Measurements from ENCODE around the gene MARK2. TPM values are rescaled to one million over a fixed set of nuclear protein-coding genes. Genes with fewer than 3 reads are reported as not detected.

Gene MARK2
- polyA plus RNA-seq, 1 donor (not counting 4 experiments of a cell fraction or from before 2014, with no cell fraction given): 20.8 TPM

- DNase-seq (ENCODE audit: low read depth, low spot score) (no peak), FAIRE-seq (no peak)
- Histone ChIP-seq H3K4me1 (ENCODE audit: control insufficient read depth, extremely low read depth, insufficient read depth, low read length) (peaks cover 28% of the 10 kb centered on the region), H3K9me1 (ENCODE audit: control insufficient read depth, extremely low read depth, insufficient read depth, low read length) (peaks cover 8% of the 10 kb centered on the region), H3K9ac (ENCODE audit: control insufficient read depth, extremely low read depth, insufficient read depth, low read length) (no peak overlapping the region), H3K79me2 (ENCODE audit: control insufficient read depth, insufficient read depth, low read length) (peaks cover 86% of the 10 kb centered on the region), H3K4me2 (ENCODE audit: control insufficient read depth, extremely low read depth, insufficient read depth, low read depth, low read length) (no peak overlapping the region), H3K4me3 (ENCODE audit: control insufficient read depth in 2 of 3, extremely low read depth in 1 of 3, insufficient read depth in 2 of 3, low read depth in 1 of 3, low read length in 3 of 3) (no peak overlapping the region), H4K20me1 (ENCODE audit: control insufficient read depth, extremely low read depth, insufficient read depth, low read length) (peaks cover 19% of the 10 kb centered on the region), H2AFZ (ENCODE audit: control insufficient read depth, low read length) (no peak overlapping the region), H3K36me3 (ENCODE audit: control insufficient read depth in 2 of 2, extremely low read depth in 1 of 2, insufficient read depth in 2 of 2, low read length in 2 of 2) (peaks cover 5 to 11% of the 10 kb centered on the region in 2 experiments), H3K27me3 (ENCODE audit: control insufficient read depth, extremely low read depth, insufficient read depth, low read length) (no peaks in the 10 kb centered on the region), H3K27ac (ENCODE audit: control insufficient read depth, insufficient read depth, low read length) (no peak overlapping the region), H3K9me3 (ENCODE audit: control insufficient read depth, low read depth, low read length) (no peaks in the 10 kb centered on the region)
- dilution Hi-C loops (cut with MboI; ENCODE audit: extremely low pct_ligation_motif_present, low sequenced_read_pairs): no loop called here
- no peak for TF ChIP-seq CTCF (optimal IDR thresholded peaks at IDR 0.05 in 1 of 3, IDR thresholded peaks at IDR 0.05 in 1 of 3, conservative IDR thresholded peaks at IDR 0.05 in 1 of 3; ENCODE audit: extremely low read depth in 1 of 3, insufficient read depth in 2 of 3, low read length in 3 of 3)
- no peak for TF ChIP-seq EZH2 (IDR thresholded peaks at IDR 0.05; ENCODE audit: low read length)
Measured at GRCh38 chr11:63849691-63850090, 10.8 kb downstream of the MARK2 start.

GRCh38 chr11:63850920-63851319, 12.0 kb downstream of the MARK2 start:
- H3K27ac ChIP-seq (ENCODE audit: control insufficient read depth, insufficient read depth, low read length): no peak overlapping the region
- peaks cover 86% of the 10 kb centered on the region for H3K79me2 ChIP-seq (ENCODE audit: control insufficient read depth, insufficient read depth, low read length)
- H3K27me3 ChIP-seq (ENCODE audit: control insufficient read depth, extremely low read depth, insufficient read depth, low read length): no peaks in the 10 kb centered on the region
- H3K36me3 ChIP-seq (ENCODE audit: control insufficient read depth in 2 of 2, extremely low read depth in 1 of 2, insufficient read depth in 2 of 2, low read length in 2 of 2): peaks cover 7 to 11% of the 10 kb centered on the region in 2 experiments
- no peaks in the 10 kb centered on the region for H3K9me3 ChIP-seq (ENCODE audit: control insufficient read depth, low read depth, low read length)
- DNase-seq (ENCODE audit: low read depth, low spot score) (no peak), FAIRE-seq (no peak)
- peaks cover 7% of the 10 kb centered on the region for H4K20me1 ChIP-seq (ENCODE audit: control insufficient read depth, extremely low read depth, insufficient read depth, low read length)
- H3K4me1 ChIP-seq (ENCODE audit: control insufficient read depth, extremely low read depth, insufficient read depth, low read length): peaks cover 16% of the 10 kb centered on the region
- dilution Hi-C loops (cut with MboI; ENCODE audit: extremely low pct_ligation_motif_present, low sequenced_read_pairs): no loop called here
- peaks cover 1% of the 10 kb centered on the region for H3K9me1 ChIP-seq (ENCODE audit: control insufficient read depth, extremely low read depth, insufficient read depth, low read length)
- TF ChIP-seq EZH2 (IDR thresholded peaks at IDR 0.05; ENCODE audit: low read length) (no peak), CTCF (optimal IDR thresholded peaks at IDR 0.05 in 1 of 3, IDR thresholded peaks at IDR 0.05 in 1 of 3, conservative IDR thresholded peaks at IDR 0.05 in 1 of 3; ENCODE audit: extremely low read depth in 1 of 3, insufficient read depth in 2 of 3, low read length in 3 of 3) (no peak)
- no peak overlapping the region for H2AFZ ChIP-seq (ENCODE audit: control insufficient read depth, low read length)
- H3K9ac ChIP-seq (ENCODE audit: control insufficient read depth, extremely low read depth, insufficient read depth, low read length): no peak overlapping the region
- H3K4me2 ChIP-seq (ENCODE audit: control insufficient read depth, extremely low read depth, insufficient read depth, low read depth, low read length): no peak overlapping the region
- no peak overlapping the region for H3K4me3 ChIP-seq (ENCODE audit: control insufficient read depth in 2 of 3, extremely low read depth in 1 of 3, insufficient read depth in 2 of 3, low read depth in 1 of 3, low read length in 3 of 3)

Measured in keratinocyte (primary cell).